Heart left ventricle (tissue), 13 donors: Measurements from ENCODE around the gene STH.

Experiments
- CTCF ChIP-seq, 12 donors: fragments of 200-600 bp; sonication (generic) in 4 of 12; IDR thresholded peaks; one replicate each; pipeline versions ENCODE4 v1.5.0 to v1.8.0; 2018 to 2022; ENCODE audit warnings: antibody characterized with exemption in 12 of 12, mild to moderate bottlenecking in 5 of 12
- POLR2A ChIP-seq, 2 donors: fragments of 450-650 bp; IDR thresholded peaks; one replicate each; pipeline ENCODE4 v1.6.1; 2017; ENCODE audit warnings: antibody characterized with exemption in 2 of 2, mild to moderate bottlenecking in 2 of 2, moderate library complexity in 2 of 2
- donor health status: ischemic (EF 13 %, LVEDD 7.1; RV severe dilation, severe dysfunction).
- donor health status: DM: no; HTN: yes; CAD: no.
- donor health status: DM: no; HTN: no; CAD: no.
- donor health status: ischemic (EF 25% LVEDD 6.9; RV normal size, moderate dysfunction).
- donor health status: ischemic (EF 25% LVEDD 5.7; RV mildly dilated, moderate dysfunction).
- donor health status: ischemic (EF 35%, LVEDD 5.7; RV mildly dilated, moderate dysfunction).
- donor health status: nonischemic (EF 11% LVEDD 7.7; RV severe dilation, severe dysfunction).
- donor health status: DM: yes; HTN: yes; CAD: no.
- donor health status: PGD.
- donor health status: ischemic (EF 29% LVEDD 5.4; RV normal size, mild dysfunction).
- donor health status: nonischemic (EF 23%, LVEDD 6.1; RV moderate dilation, normal function).

- TF ChIP-seq CTCF (IDR thresholded peaks at IDR 0.05) = no peak
- TF ChIP-seq POLR2A (IDR thresholded peaks at IDR 0.05) = no peak
These were observed 24.0 kb upstream of the STH start for GRCh38 chr17:45974916-45975630.
